K562 (cell line): Measurements from ENCODE around the gene CCNL1. TPM values are rescaled to one million over a fixed set of nuclear protein-coding genes. Genes with fewer than 3 reads are reported as not detected.
A peak's percentile ranks its signal among the peaks of the same experiment; 100 is the strongest.
"Not testable (repeated sequence)": the region's sequence is repeated elsewhere in the genome, so short reads cannot be mapped to it uniquely, and the experiment has no call there.

Source experiments
- ATAC-seq: fragments of 200-7000 bp; cut with Tn5 transposase; 3 replicates; pipeline ENCODE4 v1.9.1; 2020; ENCODE audit warnings: moderate library complexity
- BruUV-seq: library from RNA; stranded (reverse); fragments of 400-500 nt; replicated peaks from 2 replicates; lab custom pipeline; 2021; lab: Mats Ljungman, UMichigan
- CTCF ChIA-PET: fragments of 300-600 bp; formaldehyde crosslinking; extraction: SDS; loops from one replicate; lab custom pipeline; 2021; ENCODE audit warnings: low intra/inter-chr PET ratio; lab: Yijun Ruan, JAX
- POLR2A ChIA-PET: fragments of 300-600, 350-650 bp; sonication (Branson Sonifier 250); formaldehyde crosslinking; extraction: SDS; loops from one replicate; lab custom pipeline; 2021; ENCODE audit warnings: antibody characterized with exemption, inconsistent platforms; lab: Yijun Ruan, JAX
- DNase-seq, 4 experiments: peaks; one replicate each; pipeline versions ENCODE4 v3.0.0 to v3.0.0-alpha.2; 2011 to 2018; ENCODE audit warnings: low spot score in 3 of 4, mixed read lengths in 3 of 4; ENCODE audit errors: extremely low read depth in 1 of 4
- FAIRE-seq: peaks from 2 replicates; lab custom pipeline; 2011; peaks lifted over from hg19 to GRCh38; lab: Jason Lieb, UNC
- H2AFZ ChIP-seq: 2 replicates; pipeline ENCODE4 v1.6.0; 2011; ENCODE audit warnings: low read depth, low read length, control low read depth, inconsistent platforms
- H3K27ac ChIP-seq: fragments of 200-600 bp; 3 replicates; pipeline ENCODE4 v1.8.0; 2011; ENCODE audit warnings: low read depth, mild to moderate bottlenecking, control low read depth, inconsistent platforms, low read length, moderate library complexity, mixed read lengths; ENCODE audit errors: extremely low read depth
- H3K27me3 ChIP-seq, 2 experiments: fragments of 300-600 bp in 1 of 2; 2 replicates in 1 of 2; 3 replicates in 1 of 2; pipeline versions ENCODE4 v1.6.0 to v1.8.0; 2011; ENCODE audit warnings: inconsistent platforms in 2 of 2, low read length in 2 of 2, mild to moderate bottlenecking in 1 of 2, mixed read lengths in 1 of 2, moderate library complexity in 1 of 2; ENCODE audit not compliant: control insufficient read depth in 2 of 2, insufficient read depth in 2 of 2
- H3K36me3 ChIP-seq: fragments of 300-600 bp; 3 replicates; pipeline ENCODE4 v1.8.0; 2011; ENCODE audit warnings: mild to moderate bottlenecking, low read length, inconsistent platforms; ENCODE audit not compliant: control insufficient read depth, insufficient read depth
- H3K4me1 ChIP-seq, 2 experiments: fragments of 200-600 bp in 1 of 2; replicated peaks in 1 of 2; 2 replicates in 1 of 2; 3 replicates in 1 of 2; pipeline versions ENCODE4 v1.5.1 to v1.8.0; 2011; ENCODE audit warnings: inconsistent platforms in 2 of 2, low read length in 2 of 2, mild to moderate bottlenecking in 1 of 2, mixed read lengths in 1 of 2, moderate library complexity in 1 of 2; ENCODE audit not compliant: control insufficient read depth in 2 of 2, insufficient read depth in 2 of 2
- H3K4me2 ChIP-seq: 2 replicates; pipeline ENCODE4 v1.6.1; 2011; ENCODE audit warnings: low read length, control low read depth, inconsistent platforms, mixed read lengths; ENCODE audit not compliant: insufficient read depth
- H3K4me3 ChIP-seq: fragments of 200-600 bp; sonication (generic), shearing (Covaris generic); 2 replicates; pipeline ENCODE4 v1.5.1; 2016; ENCODE audit warnings: control low read depth, inconsistent platforms
- H3K79me2 ChIP-seq: fragments of 200-600 bp; 3 replicates; pipeline ENCODE4 v1.8.0; 2011; ENCODE audit warnings: low read length, inconsistent platforms; ENCODE audit not compliant: control insufficient read depth, insufficient read depth
- H3K9ac ChIP-seq, 2 experiments: 2 replicates each; pipeline versions ENCODE4 v1.6.0 to v1.6.1; 2011; ENCODE audit warnings: low read depth in 2 of 2, low read length in 2 of 2, control low read depth in 1 of 2, inconsistent platforms in 1 of 2, mild to moderate bottlenecking in 1 of 2, mixed read lengths in 1 of 2; ENCODE audit not compliant: insufficient read depth in 1 of 2
- H3K9me1 ChIP-seq: one replicate; pipeline ENCODE4 v1.6.0; 2011; ENCODE audit warnings: inconsistent platforms, mild to moderate bottlenecking, low read length, moderate library complexity; ENCODE audit not compliant: control insufficient read depth, insufficient read depth
- H3K9me3 ChIP-seq: replicated peaks from 2 replicates; pipeline ENCODE4 v1.5.1; 2011; ENCODE audit warnings: low read depth, low read length, inconsistent platforms; ENCODE audit not compliant: control insufficient read depth, insufficient read depth
- H4K20me1 ChIP-seq: replicated peaks from 2 replicates; pipeline ENCODE4 v1.6.1; 2011; ENCODE audit warnings: low read length, inconsistent platforms, mixed read lengths; ENCODE audit not compliant: control insufficient read depth, insufficient read depth
- BCOR ChIP-seq: fragments of 450-650 bp; IDR thresholded peaks from 2 replicates; pipeline ENCODE4 v1.6.1; 2016
- CTBP1 ChIP-seq: fragments of 450-650 bp; IDR thresholded peaks from 2 replicates; pipeline ENCODE4 v1.6.1; 2016; ENCODE audit warnings: borderline replicate concordance
- ESRRA ChIP-seq: fragments of 450-650 bp; IDR thresholded peaks from 2 replicates; pipeline ENCODE4 v1.6.1; 2014; ENCODE audit warnings: low read depth, mild to moderate bottlenecking, moderate library complexity, borderline replicate concordance
- GATAD2B ChIP-seq: fragments of 450-650 bp; IDR thresholded peaks from 2 replicates; pipeline ENCODE4 v1.6.1; 2017; ENCODE audit warnings: mild to moderate bottlenecking, borderline replicate concordance
- JUND ChIP-seq, 2 experiments: IDR thresholded peaks; 2 replicates in 1 of 2; 3 replicates in 1 of 2; pipeline ENCODE4 v1.6.1; 2011; ENCODE audit warnings: borderline replicate concordance in 2 of 2, low read depth in 2 of 2, low read length in 2 of 2, improper control_type of control experiment in 1 of 2, missing biosample characterization in 1 of 2, missing genetic modification characterization in 1 of 2, missing genetic modification reagents in 1 of 2
- KDM1A ChIP-seq, 2 experiments: fragments of 450-650 bp; IDR thresholded peaks; 2 replicates each; pipeline ENCODE4 v1.6.1; 2016; ENCODE audit warnings: mild to moderate bottlenecking in 2 of 2
- MTA2 ChIP-seq: fragments of 450-650 bp; IDR thresholded peaks from 2 replicates; pipeline ENCODE4 v1.6.1; 2016; ENCODE audit warnings: low read depth
- TAL1 ChIP-seq: fragments of 450-650 bp; IDR thresholded peaks from 2 replicates; pipeline ENCODE4 v1.6.1; 2016; ENCODE audit warnings: mild to moderate bottlenecking
- TCF3 ChIP-seq: sonication (generic); formaldehyde crosslinking; IDR thresholded peaks from 2 replicates; pipeline ENCODE4 v1.4.0; 2020; ENCODE audit warnings: mild to moderate bottlenecking, missing genetic modification reagents
- ZNF146 ChIP-seq: IDR thresholded peaks from one replicate; pipeline ENCODE4 v1.6.1; 2018; ENCODE audit warnings: missing compliant biosample characterization; ENCODE audit not compliant: unreplicated experiment
- ZNF316 ChIP-seq: fragments of 450-650 bp; IDR thresholded peaks from 2 replicates; pipeline ENCODE4 v1.6.1; 2016
- ZNF75A ChIP-seq: fragments of 450-650 bp; formaldehyde crosslinking; IDR thresholded peaks from 2 replicates; pipeline ENCODE4 v1.4.0; 2020; ENCODE audit warnings: mild to moderate bottlenecking
- WGBS: fragments of 100-300 bp; shearing (Covaris generic); methylation state at CpG from one replicate; pipeline ENCODE4 v1.1.6; 2016; ENCODE audit warnings: low coverage, mixed read lengths; ENCODE audit not compliant: insufficient coverage; ENCODE audit errors: missing lambda C conversion rate; 5-methylcytosine and 5-hydroxymethylcytosine counted together
- in situ Hi-C: fragments of 300-500 bp; cut with MboI; formaldehyde crosslinking; loops from 4 replicates; pipeline ENCODE4 v1.15.0; 2018; ENCODE audit warnings: inconsistent platforms, mixed read lengths
- intact Hi-C: fragments of 100-400 bp; cut with micrococcal nuclease; formaldehyde crosslinking; loops from 2 replicates; pipeline ENCODE4 v1.14.2; 2022
- polyA plus RNA-seq, 8 experiments: library from polyadenylated mRNA; depleted of rRNA in 4 of 8; stranded (reverse) in 5 of 8; unstranded in 3 of 8; fragments of >200 nt; fragmentation: Nextera tagmentation in 2 of 8; fragmentation: Illumina TruSeq in 1 of 8; extraction: Ambion mirVana in 2 of 8; extraction: Trizol in 1 of 8; gene quantifications; 2 replicates each; pipeline versions ENCODE4 v1.2.1 to v1.2.3, GENCODE V29; 2011 to 2014; ENCODE audit warnings: inconsistent platforms in 1 of 8, missing spikeins in 1 of 8
- total RNA-seq, 7 experiments: library from RNA; depleted of rRNA in 6 of 7; stranded (reverse); fragments of >200 nt in 6 of 7; fragmentation: Illumina TruSeq in 2 of 7; extraction: Trizol in 2 of 7; gene quantifications; 2 replicates each; pipeline versions ENCODE4 v1.2.1 to v1.2.3, GENCODE V29; 2011 to 2021; ENCODE audit warnings: low replicate concordance in 1 of 7
- TF ChIP-seq, protein P1 (sequence below): sonication (generic); formaldehyde crosslinking; IDR thresholded peaks from 2 replicates; pipeline ENCODE4 v1.8.0; 2023; ENCODE audit warnings: mild to moderate bottlenecking, missing genetic modification reagents

The CCNL1 gene
- total and polyA plus RNA-seq, 9 of the 15 experiments (the other 6 are each of a cell fraction or from before 2014, with no cell fraction given): 16.1 to 186 (median 132) TPM

DNA sequence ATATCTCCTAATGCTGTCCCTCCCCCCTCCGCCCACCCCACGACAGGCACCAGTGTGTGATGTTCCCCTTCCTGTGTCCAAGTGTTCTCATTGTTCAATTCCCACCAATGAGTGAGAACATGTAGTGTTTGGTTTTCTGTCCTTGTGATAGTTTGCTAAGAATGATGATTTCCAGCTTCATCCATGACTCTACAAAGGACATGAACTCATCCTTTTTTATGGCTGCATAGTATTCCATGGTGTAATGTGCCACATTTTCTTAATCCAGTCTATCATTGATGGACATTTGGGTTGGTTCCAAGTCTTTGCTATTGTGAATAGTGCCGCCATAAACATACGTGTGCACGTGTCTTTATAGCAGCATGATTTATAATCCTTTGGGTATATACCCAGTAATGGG is 31.2 kb upstream of the CCNL1 start:
- CTCF ChIA-PET: interaction anchor here (0.8 kb wide), 1 partner anchor 11 kb away, joined by 3 read pairs; no protein-coding TSS in a partner anchor
- H3K9me1 ChIP-seq, H3K4me3 ChIP-seq, H3K36me3 ChIP-seq, H4K20me1 ChIP-seq, ATAC-seq, H3K27me3 ChIP-seq, H3K9me3 ChIP-seq, in situ Hi-C loops, intact Hi-C loops, H3K79me2 ChIP-seq, H3K9ac ChIP-seq, H3K4me2 ChIP-seq, BruUV-seq, H2AFZ ChIP-seq, POLR2A ChIA-PET, FAIRE-seq, DNase-seq, H3K4me1 ChIP-seq, H3K27ac ChIP-seq: not testable (repeated sequence)
- TF ChIP-seq ZNF146 (CRISPR knock-in tag) (peak; percentile 87), KDM1A (IDR thresholded peaks at IDR 0.05) (0 out of 4 replicates have a peak, but pooled peaks of 1 of the 2 experiments have one; percentile 17), BCOR (0 out of 2 replicates have a peak, but pooled peaks have one; percentile 30)
- WGBS: 24% methylated on average over 5 of the region's 5 CpGs

- Histone ChIP-seq H3K4me1 (peaks cover 0 to 3% of the 10 kb centered on the region in 2 experiments; a peak in 2 of 5 replicates), H3K4me2 (no peak overlapping the region), H4K20me1 (no peaks in the 10 kb centered on the region), H3K27me3 (no peaks in the 10 kb centered on the region), H3K9me1 (no peaks in the 10 kb centered on the region), H3K9me3 (no peaks in the 10 kb centered on the region; the same call in none of the 2 replicates), H3K79me2 (no peaks in the 10 kb centered on the region), H3K4me3 (no peak overlapping the region), H3K27ac (no peak overlapping the region), H2AFZ (no peak overlapping the region), H3K9ac (no peak overlapping the region), H3K36me3 (no peaks in the 10 kb centered on the region)
- WGBS: 0% methylated on average over 2 of the region's 2 CpGs
- intact Hi-C loops (no loop called here), in situ Hi-C loops (no loop called here)
- CTCF ChIA-PET: interaction anchor here (0.6 to 0.8 kb wide), 2 partner anchors 10 to 739 kb away, joined by 3 read pairs; no protein-coding TSS in a partner anchor
- DNase-seq (no peak), ATAC-seq (no peak), FAIRE-seq (no peak)
- POLR2A ChIA-PET: interaction anchor here (1.0 to 1.6 kb wide), 5 partner anchors 11 to 30 kb away, joined by 3 to 8 read pairs (median 4); partner anchors contain the start of gene CCNL1
- BruUV-seq: no TSS peak
- no peak for TF ChIP-seq JUND (IDR thresholded peaks at IDR 0.05; ENCODE audit: borderline replicate concordance, low read depth, low read length)
- TF ChIP-seq JUND (tag; IDR thresholded peaks at IDR 0.05; ENCODE audit: borderline replicate concordance, low read depth, low read length): peak; percentile 59; the same call in 1 of the 3 replicates
- TF ChIP-seq GATAD2B: no peak
- peak; percentile 51 for TF ChIP-seq TCF3 (CRISPR knock-in tag)
- TF ChIP-seq ZNF316: peak; percentile 45; the same call in 1 of the 2 replicates
- peak; percentile 74 for TF ChIP-seq TAL1
- TF ChIP-seq, protein P1, sequence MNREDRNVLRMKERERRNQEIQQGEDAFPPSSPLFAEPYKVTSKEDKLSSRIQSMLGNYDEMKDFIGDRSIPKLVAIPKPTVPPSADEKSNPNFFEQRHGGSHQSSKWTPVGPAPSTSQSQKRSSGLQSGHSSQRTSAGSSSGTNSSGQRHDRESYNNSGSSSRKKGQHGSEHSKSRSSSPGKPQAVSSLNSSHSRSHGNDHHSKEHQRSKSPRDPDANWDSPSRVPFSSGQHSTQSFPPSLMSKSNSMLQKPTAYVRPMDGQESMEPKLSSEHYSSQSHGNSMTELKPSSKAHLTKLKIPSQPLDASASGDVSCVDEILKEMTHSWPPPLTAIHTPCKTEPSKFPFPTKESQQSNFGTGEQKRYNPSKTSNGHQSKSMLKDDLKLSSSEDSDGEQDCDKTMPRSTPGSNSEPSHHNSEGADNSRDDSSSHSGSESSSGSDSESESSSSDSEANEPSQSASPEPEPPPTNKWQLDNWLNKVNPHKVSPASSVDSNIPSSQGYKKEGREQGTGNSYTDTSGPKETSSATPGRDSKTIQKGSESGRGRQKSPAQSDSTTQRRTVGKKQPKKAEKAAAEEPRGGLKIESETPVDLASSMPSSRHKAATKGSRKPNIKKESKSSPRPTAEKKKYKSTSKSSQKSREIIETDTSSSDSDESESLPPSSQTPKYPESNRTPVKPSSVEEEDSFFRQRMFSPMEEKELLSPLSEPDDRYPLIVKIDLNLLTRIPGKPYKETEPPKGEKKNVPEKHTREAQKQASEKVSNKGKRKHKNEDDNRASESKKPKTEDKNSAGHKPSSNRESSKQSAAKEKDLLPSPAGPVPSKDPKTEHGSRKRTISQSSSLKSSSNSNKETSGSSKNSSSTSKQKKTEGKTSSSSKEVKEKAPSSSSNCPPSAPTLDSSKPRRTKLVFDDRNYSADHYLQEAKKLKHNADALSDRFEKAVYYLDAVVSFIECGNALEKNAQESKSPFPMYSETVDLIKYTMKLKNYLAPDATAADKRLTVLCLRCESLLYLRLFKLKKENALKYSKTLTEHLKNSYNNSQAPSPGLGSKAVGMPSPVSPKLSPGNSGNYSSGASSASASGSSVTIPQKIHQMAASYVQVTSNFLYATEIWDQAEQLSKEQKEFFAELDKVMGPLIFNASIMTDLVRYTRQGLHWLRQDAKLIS: no peak
- TF ChIP-seq CTBP1: peak; percentile 65; the same call in 1 of the 2 replicates
- 0 out of 2 replicates have a peak, but pooled peaks have one; percentile 15 for TF ChIP-seq ESRRA
- TF ChIP-seq MTA2: peak; percentile 49; the same call in 1 of the 2 replicates
- TF ChIP-seq ZNF75A (CRISPR knock-in tag): peak; percentile 84
Measured at GRCh38 chr3:157190380-157190872, 30.5 kb upstream of the CCNL1 start.
